GM03348 (cell line): ENCODE data around the gene TNS3.
"Not testable (repeated sequence)": the region's sequence is repeated elsewhere in the genome, so short reads cannot be mapped to it uniquely, and the experiment has no call there.

Source experiments
- DNase-seq: peaks from one replicate; pipeline ENCODE4 v3.0.0; 2012; ENCODE audit warnings: low spot score

TNS3 gene

GRCh38 chr7:47283497-47284131 is 298.3 kb downstream of the TNS3 start:
- DNase-seq, result no peak

GRCh38 chr7:47282790-47283496 is 299.0 kb downstream of the TNS3 start:
- no peak for DNase-seq

DNA sequence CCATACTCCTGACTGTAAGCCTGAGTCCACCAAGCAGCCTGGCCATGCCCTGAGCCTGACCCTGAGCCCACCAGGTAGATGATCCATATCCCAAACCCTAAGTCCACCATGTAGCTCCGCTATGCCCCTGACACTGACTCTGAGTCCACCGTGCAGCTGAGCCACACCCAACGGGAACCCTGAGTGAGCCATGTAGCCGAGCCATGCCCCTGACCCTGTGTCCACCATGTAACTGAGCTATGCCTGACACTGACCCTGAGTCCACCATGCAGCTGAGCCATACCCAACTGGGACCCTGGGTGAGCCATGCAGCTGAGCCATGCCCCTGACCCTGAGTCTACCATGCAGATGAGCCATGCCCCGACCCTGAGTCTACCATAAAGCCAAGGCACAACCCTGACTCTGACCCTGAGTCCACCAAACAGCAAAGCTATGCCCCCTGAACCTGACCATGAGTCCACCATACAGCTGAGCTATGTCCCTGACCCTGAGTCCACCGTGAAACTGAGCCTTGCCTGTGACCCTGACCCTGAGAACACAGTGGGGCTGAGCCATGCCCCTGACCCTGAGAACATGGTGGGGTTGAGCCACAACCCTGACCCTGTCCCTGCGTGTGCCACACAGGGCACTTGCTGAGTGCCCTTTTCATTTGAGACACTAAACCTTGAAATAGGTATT is 299.8 kb downstream of the TNS3 start:
- DNase-seq, result no peak

- no peak for DNase-seq
Observed at GRCh38 chr7:47281161-47281560, 300.8 kb downstream of the TNS3 start.

- DNase-seq, result no peak
Observed at GRCh38 chr7:47280114-47280513, 301.8 kb downstream of the TNS3 start.

DNA sequence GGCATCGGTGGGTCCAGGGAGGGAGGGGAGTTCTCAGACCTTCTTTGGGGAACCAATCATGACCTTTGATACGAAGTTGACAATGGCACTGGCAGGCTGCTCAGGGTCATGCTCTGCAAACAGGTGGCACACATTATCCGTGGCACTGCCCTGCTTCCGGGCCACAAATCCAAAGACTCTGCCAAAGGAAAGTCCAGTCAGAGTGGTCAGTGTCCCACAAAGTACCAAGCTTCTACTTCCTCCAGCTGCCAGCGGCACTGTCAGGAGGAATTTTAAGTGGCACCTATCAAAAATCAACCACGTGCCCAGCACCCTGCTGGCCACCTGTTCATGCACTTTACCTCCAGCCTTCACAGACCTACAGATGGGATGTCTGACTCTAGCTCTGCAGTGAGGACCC is 303.9 kb downstream of the TNS3 start:
- no peak for DNase-seq

GRCh38 chr7:47277321-47277781 is 304.6 kb downstream of the TNS3 start:
- no peak for DNase-seq

DNA sequence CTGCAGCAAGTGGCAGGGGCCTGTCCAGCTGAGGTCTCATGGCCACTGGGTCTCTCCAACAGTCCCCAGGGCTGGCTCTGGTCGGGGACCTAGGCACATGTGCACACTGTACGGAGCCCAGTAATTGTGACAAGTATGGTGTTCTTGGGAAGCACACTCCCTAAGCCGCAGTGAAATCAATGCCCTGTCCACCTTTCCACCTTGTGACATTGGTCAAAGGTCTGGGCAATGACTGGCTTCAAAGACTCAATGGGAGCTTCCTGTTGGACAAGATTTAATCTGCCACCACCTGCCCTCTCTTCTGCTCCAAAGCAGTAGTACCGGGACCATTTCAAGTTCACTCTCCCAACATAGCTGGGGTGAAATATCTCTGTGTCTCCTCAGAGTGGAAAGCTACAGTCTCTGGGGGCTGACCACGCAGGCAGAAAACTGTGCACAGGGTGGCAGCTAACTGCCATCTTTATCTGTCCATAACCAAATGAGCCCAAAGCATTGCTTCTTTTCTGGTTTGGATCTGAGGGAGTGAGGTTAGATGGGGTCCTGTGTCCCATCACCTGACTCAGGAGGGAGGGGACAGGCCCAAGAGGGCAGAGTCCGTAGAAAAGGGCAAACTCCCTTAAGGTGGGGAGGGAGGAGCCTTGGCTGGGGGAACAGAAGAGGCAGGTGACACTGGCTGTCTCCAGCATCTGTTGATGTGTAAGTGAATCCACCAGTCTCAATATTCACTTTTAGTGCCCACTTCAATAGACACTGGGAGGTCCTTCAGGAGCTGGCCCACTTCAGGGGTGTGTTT is 307.7 kb downstream of the TNS3 start:
- DNase-seq, result no peak

DNA sequence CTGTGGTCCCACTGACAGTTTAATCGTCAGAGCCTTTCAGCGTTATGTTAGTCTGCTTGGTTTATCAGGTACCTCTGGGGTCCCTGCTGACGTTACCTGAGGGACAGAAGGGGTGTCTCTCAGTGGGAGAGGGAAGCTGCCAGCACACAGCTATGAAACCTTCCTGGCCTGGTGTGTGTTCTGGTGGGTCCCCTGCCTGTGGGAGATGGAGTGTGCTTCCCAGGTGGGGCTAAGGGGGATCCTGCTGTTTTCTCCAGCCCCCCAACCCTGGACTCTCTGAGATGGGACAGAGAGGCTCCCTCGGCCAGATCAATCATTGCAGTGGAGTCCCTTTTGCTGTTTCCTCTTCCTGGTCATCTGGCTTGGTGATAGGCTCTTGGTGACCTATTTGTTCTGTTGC is 308.8 kb downstream of the TNS3 start:
- DNase-seq, result no peak

- no peak for DNase-seq
Observed at GRCh38 chr7:47271749-47272148, 310.2 kb downstream of the TNS3 start.

- no peak for DNase-seq
Observed at GRCh38 chr7:47268851-47269836, 312.8 kb downstream of the TNS3 start.

DNA sequence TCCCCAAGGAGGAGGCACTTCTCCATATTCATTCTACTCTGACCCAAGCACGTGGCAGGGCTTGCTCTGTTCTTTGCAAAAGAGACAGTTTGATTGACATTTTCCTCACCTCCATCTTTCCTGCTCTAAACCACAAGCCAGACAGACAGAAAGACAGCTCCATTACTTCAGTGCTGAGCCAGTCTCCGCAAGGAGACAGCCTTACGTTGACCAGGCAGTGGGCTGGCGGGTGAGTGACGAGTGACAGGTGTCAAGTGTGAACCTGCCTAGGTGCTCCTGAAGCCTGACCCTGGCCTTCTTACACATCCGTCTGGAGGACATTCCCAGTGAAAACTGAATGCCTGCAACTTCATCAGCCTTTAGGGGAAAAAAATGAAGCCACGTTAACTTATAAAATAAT is 314.6 kb downstream of the TNS3 start:
- no peak for DNase-seq

DNA sequence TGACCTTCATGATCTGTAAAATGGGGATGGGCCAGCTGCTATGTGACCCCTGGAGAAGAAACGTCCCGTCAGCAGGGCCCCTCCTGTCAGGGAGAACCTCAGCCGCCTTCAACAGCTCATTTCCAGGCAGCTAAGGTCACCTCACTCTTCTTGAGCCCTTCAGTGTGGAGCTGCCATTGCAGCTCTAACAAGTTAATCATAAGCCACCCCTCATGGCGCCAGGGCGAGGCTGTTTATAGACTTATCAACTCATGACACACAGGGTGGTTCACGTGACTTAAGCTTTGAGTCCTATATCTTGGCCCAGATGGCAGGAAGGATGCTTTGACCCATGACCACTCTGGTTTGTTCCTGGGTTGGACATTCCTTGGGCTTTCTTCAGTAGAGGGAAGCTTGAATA is 315.1 kb downstream of the TNS3 start:
- DNase-seq, result no peak

- peak; percentile 80 for DNase-seq
Observed at GRCh38 chr7:47266131-47266706, 315.7 kb downstream of the TNS3 start.

DNA sequence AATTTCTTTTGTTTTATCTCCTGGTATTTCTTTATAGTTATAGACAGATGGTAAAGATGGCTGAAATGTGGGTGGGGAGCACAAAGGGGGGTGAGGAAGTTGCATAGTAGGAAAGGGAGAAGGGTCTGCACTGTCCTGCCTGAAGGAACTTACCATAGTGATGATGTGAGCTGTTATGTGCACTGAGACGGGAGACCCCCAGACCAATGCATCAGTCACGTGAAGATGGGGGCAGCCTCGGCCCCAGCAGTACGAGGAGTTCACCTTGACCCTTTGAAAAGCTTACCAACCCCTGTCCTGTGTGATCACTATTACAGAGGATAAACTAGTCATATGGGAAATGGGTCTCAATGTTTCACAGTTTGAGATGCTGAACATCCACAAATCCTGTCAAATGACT is 316.3 kb downstream of the TNS3 start:
- DNase-seq, result no peak

GRCh38 chr7:47264021-47264651 is 317.8 kb downstream of the TNS3 start:
- no peak for DNase-seq

- no peak for DNase-seq
Observed at GRCh38 chr7:47262881-47263280, 319.0 kb downstream of the TNS3 start.

DNA sequence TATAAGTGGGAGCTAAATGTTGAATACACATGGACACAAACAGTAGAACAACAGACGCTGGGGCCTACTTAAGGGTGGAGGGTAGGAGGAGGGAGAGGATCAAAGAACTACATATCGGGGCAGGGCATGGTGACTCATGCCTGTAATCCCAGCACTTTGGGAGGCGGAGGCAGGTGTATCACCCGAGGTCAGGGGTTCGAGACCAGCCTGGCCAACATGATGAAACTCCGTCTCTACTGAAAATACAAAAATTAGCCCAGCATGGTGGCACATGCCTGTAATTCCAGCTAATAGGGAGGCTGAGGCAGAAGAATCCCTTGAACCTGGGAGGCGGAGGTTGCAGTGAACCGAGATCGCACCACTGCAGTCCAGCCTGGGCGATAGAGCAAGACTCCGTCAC is 319.8 kb downstream of the TNS3 start:
- DNase-seq, result not testable (repeated sequence)

GRCh38 chr7:47260270-47260669 is 321.6 kb downstream of the TNS3 start:
- DNase-seq, result no peak

DNA sequence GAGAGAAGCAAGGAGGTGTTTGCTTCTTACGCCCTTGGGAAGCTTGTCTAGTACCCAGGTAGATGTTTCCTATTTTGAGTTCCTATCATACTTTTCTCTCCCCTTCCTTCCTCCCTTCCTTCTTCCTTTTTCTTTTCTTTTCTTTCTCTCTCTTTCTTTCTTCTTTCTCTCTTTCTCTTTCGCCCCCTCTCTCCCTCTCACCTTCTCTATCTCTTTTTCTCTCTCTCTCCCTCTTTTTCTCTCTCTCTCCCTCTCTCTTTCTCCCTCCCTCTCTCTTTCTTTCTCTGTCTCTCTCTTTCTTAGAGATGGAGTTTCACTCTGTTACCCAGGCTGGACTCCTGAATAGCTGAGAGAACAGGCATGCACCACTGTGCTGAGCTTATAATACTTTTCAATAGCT is 322.2 kb downstream of the TNS3 start:
- no peak for DNase-seq
